HG03159 (cell line): Measurements from ENCODE around the gene ZACN.

Experiments used
- ATAC-seq: cut with Tn5 transposase; IDR thresholded peaks from one replicate; pipeline ENCODE4 v1.9.1; 2021; ENCODE audit warnings: mild to moderate bottlenecking, moderate library complexity; ENCODE audit not compliant: unreplicated experiment

Gene ZACN

GRCh38 chr17:76130473-76130872, 51.5 kb downstream of the ZACN start:
- ATAC-seq, result no peak

DNA sequence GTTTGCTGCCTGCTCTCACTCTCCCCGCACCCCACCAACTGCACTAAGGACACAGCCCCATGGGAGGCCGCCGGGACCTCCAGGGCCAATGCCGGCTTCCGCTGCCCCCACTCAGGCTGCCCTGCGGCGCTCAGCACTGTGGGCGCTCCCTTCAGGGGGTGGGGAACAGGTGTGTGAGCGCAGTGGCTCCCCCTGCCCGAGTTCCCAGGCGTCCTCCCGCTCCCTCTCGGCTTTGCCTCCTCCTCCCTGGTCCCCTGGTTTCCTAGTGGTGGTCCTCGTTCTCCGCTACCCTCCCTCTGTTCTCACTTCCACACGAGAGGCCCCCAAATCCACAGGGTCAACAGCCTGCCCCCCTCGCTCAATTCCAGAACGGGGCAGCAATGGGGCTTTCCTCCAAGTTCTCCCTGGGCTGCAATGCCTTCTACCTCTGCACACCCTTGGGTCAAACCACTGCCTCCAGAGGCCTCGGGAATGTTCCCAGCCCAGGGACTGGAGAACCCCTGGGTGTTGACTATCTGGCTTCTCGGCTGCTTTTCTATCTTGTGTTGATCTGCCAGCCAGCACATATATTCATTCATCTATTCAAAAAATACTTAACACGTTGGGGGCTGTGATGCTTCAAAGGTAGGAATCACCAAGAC, 52.2 kb downstream of the ZACN start:
- no peak for ATAC-seq

DNA sequence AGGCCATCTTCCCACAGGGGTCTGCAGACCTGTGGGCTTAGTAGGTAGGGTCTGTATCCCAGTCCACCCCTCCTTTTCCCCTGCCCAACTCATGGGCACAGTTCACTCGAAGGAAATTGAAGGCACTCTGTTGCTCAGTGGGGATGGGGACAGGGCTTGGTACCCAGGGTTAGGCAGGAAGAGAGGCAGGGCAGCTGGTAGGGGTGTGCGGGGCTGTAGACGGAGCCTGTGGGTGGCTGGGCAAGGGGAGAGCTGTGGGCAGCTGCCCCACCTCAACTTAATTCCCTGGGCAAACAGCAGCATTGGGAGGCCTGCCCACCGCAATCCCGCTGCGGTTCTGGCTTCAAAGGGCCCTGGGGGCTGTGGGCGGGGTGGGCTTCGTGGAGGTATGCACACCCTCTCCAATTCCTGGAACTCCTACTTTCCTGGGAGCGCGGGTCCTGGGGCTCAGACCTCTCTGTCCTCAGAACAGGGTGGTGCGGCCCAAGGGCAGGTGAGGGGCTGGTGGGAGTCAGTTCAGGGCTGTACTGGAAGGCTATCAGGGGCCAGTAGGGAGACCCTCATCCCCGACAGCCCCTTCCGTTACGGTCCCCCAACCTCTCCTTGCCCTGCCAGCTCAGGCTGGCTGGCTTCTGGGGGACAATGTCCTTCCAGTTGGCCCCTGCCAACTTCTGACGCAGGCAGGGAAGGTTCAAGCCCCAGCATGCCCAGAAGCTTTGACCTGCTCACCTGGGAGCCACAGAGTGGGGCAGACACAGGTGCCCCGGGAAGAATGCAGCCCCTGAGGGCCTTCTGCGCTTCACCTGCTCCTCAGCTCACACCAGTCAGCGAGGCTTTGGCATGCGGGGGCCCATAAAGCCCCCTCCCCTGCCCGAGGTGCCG, 53.0 kb downstream of the ZACN start:
- ATAC-seq, result no peak
